ENCODE results near the gene TMEM247. TPM values are rescaled to one million over a fixed set of nuclear protein-coding genes. Genes with fewer than 3 reads are reported as not detected.

The TMEM247 gene
- total RNA-seq, 1 experiment from 2014 or later, result not detected

DNA sequence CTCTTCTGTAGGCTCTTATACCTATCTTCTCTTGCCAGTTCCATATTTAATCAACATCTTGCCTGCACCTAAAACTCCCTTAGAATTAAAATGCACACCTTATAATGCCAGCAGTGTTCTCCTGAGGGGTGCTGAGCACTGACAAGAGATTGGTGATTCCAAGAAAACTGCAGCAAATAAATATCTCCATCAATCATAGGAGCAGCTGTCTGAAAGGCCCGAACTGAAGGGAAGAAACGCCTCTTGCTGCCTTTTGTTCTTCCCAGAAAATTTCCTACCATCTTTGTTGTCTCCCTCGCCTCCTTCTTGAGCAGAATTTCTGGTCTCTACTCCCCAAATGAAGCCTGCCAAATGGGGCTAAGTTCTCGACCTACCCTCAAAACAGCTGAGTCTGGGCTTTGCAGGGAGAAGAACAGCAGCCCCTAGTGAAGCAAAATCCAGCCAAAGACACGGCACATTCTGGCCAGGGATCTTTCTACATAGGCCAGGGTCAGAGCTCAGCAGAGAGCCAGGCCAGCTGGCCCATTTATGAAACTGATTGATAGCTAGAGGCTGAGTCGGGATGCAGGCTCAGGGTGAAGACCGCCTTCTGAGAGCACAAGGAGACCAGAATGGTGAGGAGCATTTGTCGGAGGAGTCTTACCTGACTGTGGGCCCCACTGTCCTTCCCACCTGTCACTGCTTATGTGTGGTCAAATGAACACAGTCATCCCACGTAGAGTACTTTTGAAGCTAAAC lies 20.4 kb upstream of the TMEM247 start:
- Histone ChIP-seq H3K4me3 (no peak overlapping the region), H2AFZ (no peak overlapping the region), H3K36me3 (ENCODE audit: low read depth) (no peaks in the 10 kb centered on the region), H3K27me3 (ENCODE audit: insufficient read depth, low read depth) (no peaks in the 10 kb centered on the region), H3K79me2 (ENCODE audit: low read depth) (no peaks in the 10 kb centered on the region), H3K9me2 (ENCODE audit: insufficient read depth) (no peaks in the 10 kb centered on the region), H4K20me1 (ENCODE audit: insufficient read depth) (no peaks in the 10 kb centered on the region), H3K27ac (no peak overlapping the region), H3K4me1 (replicated peaks; ENCODE audit: insufficient read depth) (peaks cover 7% of the 10 kb centered on the region), H3K9me3 (ENCODE audit: insufficient read depth, low read depth) (no peaks in the 10 kb centered on the region), H3K4me2 (no peak overlapping the region), H3F3A (ENCODE audit: insufficient read depth, low read depth) (no peaks in the 10 kb centered on the region)
- CTCF ChIA-PET, result interaction anchor here (0.6 to 1.1 kb wide), 2 partner anchors 50 to 82 kb away, joined by 3 read pairs; no protein-coding TSS in a partner anchor
- POLR2A ChIA-PET (ENCODE audit: unreplicated experiment), result no interaction called here
- intact Hi-C loops (cut with micrococcal nuclease; ENCODE audit: unreplicated experiment), result no loop called here
- DNase-seq, result no peak
- BruUV-seq (replicated peaks), result no TSS peak
- TF ChIP-seq EZH2 (IDR thresholded peaks at IDR 0.05; ENCODE audit: low read depth), result no peak
- TF ChIP-seq CTCF (conservative IDR thresholded peaks at IDR 0.05), result no peak

DNA sequence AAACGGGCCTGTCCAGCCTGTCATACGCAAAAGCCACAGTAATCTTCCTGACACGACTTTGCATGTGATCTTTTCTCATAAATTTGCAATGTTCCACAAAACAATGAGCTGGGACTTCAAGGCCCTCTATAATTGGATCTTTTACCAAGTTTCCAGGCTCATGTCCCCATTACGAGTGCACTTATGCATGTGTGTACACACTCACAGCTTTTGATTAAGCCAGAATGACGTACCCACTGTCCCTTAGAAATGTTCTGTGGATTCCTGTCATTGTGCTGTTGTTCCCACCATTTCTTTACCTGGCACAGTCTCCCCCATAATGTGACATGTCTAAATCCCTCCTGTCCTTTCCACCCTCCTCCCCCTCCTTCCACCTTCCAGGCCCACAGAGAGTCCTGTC lies 19.7 kb upstream of the TMEM247 start:
- Histone ChIP-seq H3K4me1 (replicated peaks; ENCODE audit: insufficient read depth) (peaks cover 7% of the 10 kb centered on the region), H3K79me2 (ENCODE audit: low read depth) (no peaks in the 10 kb centered on the region), H4K20me1 (ENCODE audit: insufficient read depth) (no peaks in the 10 kb centered on the region), H3K27me3 (ENCODE audit: insufficient read depth, low read depth) (no peaks in the 10 kb centered on the region), H3K4me2 (no peak overlapping the region), H3K9me3 (ENCODE audit: insufficient read depth, low read depth) (no peaks in the 10 kb centered on the region), H2AFZ (no peak overlapping the region), H3K9me2 (ENCODE audit: insufficient read depth) (no peaks in the 10 kb centered on the region), H3K27ac (no peak overlapping the region), H3K36me3 (ENCODE audit: low read depth) (no peaks in the 10 kb centered on the region), H3F3A (ENCODE audit: insufficient read depth, low read depth) (no peaks in the 10 kb centered on the region), H3K4me3 (no peak overlapping the region)
- ChIA-PET CTCF (interaction anchor here (1.1 kb wide), 1 partner anchor 50 kb away, joined by 3 read pairs; no protein-coding TSS in a partner anchor), POLR2A (ENCODE audit: unreplicated experiment) (no interaction called here)
- BruUV-seq (replicated peaks), result no TSS peak
- intact Hi-C loops (cut with micrococcal nuclease; ENCODE audit: unreplicated experiment), result loop anchor here (2.0 kb wide), 5 partner anchors 73 to 815 kb away; no protein-coding TSS in a partner anchor
- TF ChIP-seq EZH2 (IDR thresholded peaks at IDR 0.05; ENCODE audit: low read depth) (no peak), CTCF (conservative IDR thresholded peaks at IDR 0.05) (no peak)
- DNase-seq, result no peak

DNA sequence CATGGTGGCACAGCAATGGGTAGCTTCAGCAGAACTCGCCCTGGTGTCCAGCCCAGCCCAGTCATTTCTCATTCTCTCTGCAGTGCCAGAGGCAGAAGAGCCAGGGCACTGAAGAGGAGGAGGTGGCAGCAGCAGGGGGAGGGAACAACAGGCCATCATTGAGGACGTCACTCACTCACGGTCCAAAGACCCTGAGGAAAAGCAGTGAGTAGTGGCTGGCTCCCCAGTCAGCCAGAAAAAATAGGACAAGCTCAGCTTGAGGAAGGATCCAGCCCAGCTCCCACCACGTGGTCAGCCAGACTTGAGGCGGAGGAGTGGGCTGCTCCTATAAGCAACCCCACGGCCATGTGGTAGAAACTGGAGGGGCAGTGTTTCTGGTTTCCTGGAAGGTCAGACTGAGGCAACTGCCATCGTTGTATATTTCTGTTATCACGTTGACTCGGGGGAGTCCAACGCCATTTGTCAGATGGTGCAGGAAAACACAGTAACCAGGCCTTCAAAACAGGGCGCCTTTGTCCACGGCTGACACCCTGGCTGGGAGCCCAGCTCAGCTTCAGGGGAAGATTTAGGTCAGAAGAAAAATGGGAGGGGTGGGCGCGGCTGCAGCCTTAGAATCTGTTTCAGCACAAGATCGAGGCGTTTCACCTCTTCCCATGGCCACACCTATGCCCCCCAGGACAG lies 19.0 kb upstream of the TMEM247 start:
- no TSS peak for BruUV-seq (replicated peaks)

More for the DNA sequence above, 19.0 kb upstream of the TMEM247 start:
- no peak for DNase-seq
- no peaks in the 10 kb centered on the region for H3F3A ChIP-seq (ENCODE audit: insufficient read depth, low read depth)
- no peaks in the 10 kb centered on the region for H3K36me3 ChIP-seq (ENCODE audit: low read depth)
- H3K79me2 ChIP-seq (ENCODE audit: low read depth), result no peaks in the 10 kb centered on the region
- ChIA-PET POLR2A (ENCODE audit: unreplicated experiment) (interaction anchor here (0.6 kb wide), 1 partner anchor 47 kb away, joined by 24 read pairs; no protein-coding TSS in a partner anchor), CTCF (interaction anchor here (0.6 to 0.9 kb wide), 2 partner anchors 364 to 398 kb away, joined by 3 read pairs; no protein-coding TSS in a partner anchor)
- H3K4me3 ChIP-seq, result no peak overlapping the region
- TF ChIP-seq EZH2 (IDR thresholded peaks at IDR 0.05; ENCODE audit: low read depth), result no peak
- TF ChIP-seq CTCF (conservative IDR thresholded peaks at IDR 0.05), result no peak
- peaks cover 7% of the 10 kb centered on the region for H3K4me1 ChIP-seq (replicated peaks; ENCODE audit: insufficient read depth)
- no peaks in the 10 kb centered on the region for H4K20me1 ChIP-seq (ENCODE audit: insufficient read depth)
- no peaks in the 10 kb centered on the region for H3K27me3 ChIP-seq (ENCODE audit: insufficient read depth, low read depth)
- no peaks in the 10 kb centered on the region for H3K9me3 ChIP-seq (ENCODE audit: insufficient read depth, low read depth)
- no peak overlapping the region for H3K4me2 ChIP-seq
- intact Hi-C loops (cut with micrococcal nuclease; ENCODE audit: unreplicated experiment), result loop anchor here (2.0 kb wide), 5 partner anchors 74 to 816 kb away; no protein-coding TSS in a partner anchor
- no peak overlapping the region for H3K27ac ChIP-seq
- H2AFZ ChIP-seq, result no peak overlapping the region
- H3K9me2 ChIP-seq (ENCODE audit: insufficient read depth), result no peaks in the 10 kb centered on the region

All from PC-9 (cell line).